ENCODE results near the gene CFAP20DC.

The CFAP20DC gene

GRCh38 chr3:58840949-58841348 is 208.9 kb downstream of the CFAP20DC start (continued):
- no peak for TF ChIP-seq ZNF580 (tag by site-specific recombination; IDR thresholded peaks at IDR 0.05)
- no peak for TF ChIP-seq ZNF600 (tag by site-specific recombination; IDR thresholded peaks at IDR 0.05)
- no peak for TF ChIP-seq ZNF211 (tag by site-specific recombination; IDR thresholded peaks at IDR 0.05; ENCODE audit: low read depth)
- no peak for TF ChIP-seq ZNF830 (tag by site-specific recombination; IDR thresholded peaks at IDR 0.05; ENCODE audit: low read depth)
- no peak for TF ChIP-seq PRDM2 (tag by site-specific recombination; IDR thresholded peaks at IDR 0.05; ENCODE audit: borderline replicate concordance)
- no peak for TF ChIP-seq ZNF423 (tag by site-specific recombination; IDR thresholded peaks at IDR 0.05)
- TF ChIP-seq KLF10 (tag by site-specific recombination; IDR thresholded peaks at IDR 0.05) = no peak
- no peak for TF ChIP-seq ZNF473 (tag by site-specific recombination; IDR thresholded peaks at IDR 0.05)
- no peak for TF ChIP-seq AEBP2 (tag by site-specific recombination; IDR thresholded peaks at IDR 0.05; ENCODE audit: borderline replicate concordance)
- TF ChIP-seq HOXC10 (CRISPR knock-in tag; IDR thresholded peaks at IDR 0.05) = no peak
- TF ChIP-seq ZNF624 (tag by site-specific recombination; IDR thresholded peaks at IDR 0.05) = no peak

GRCh38 chr3:58839964-58840363 is 209.9 kb downstream of the CFAP20DC start:
- no peaks in the 10 kb centered on the region for H3K9me3 ChIP-seq (ENCODE audit: control insufficient read depth, insufficient read depth, low read depth, low read length)
- ChIA-PET CTCF (interaction anchor here (5.2 kb wide), 1 partner anchor 16 kb away, joined by 29 read pairs; no protein-coding TSS in a partner anchor), POLR2A (no interaction called here)
- no peak for TF ChIP-seq SP3 (tag by site-specific recombination; IDR thresholded peaks at IDR 0.05)
- no peak for TF ChIP-seq ZNF184 (tag by site-specific recombination; IDR thresholded peaks at IDR 0.05)
- TF ChIP-seq ZBTB21 (tag by site-specific recombination; IDR thresholded peaks at IDR 0.05) = no peak
- no peak for TF ChIP-seq ZNF350 (tag by site-specific recombination; IDR thresholded peaks at IDR 0.05)
- no peak for TF ChIP-seq YY1 (tag by site-specific recombination; IDR thresholded peaks at IDR 0.05)
- TF ChIP-seq ZNF248 (tag by site-specific recombination; IDR thresholded peaks at IDR 0.05) = no peak
- no peak for TF ChIP-seq ZNF391 (tag by site-specific recombination; IDR thresholded peaks at IDR 0.05; ENCODE audit: borderline replicate concordance, low read depth)
- no peak for TF ChIP-seq BCL6B (tag by site-specific recombination; IDR thresholded peaks at IDR 0.05)
- no peak for TF ChIP-seq REST (tag by site-specific recombination; IDR thresholded peaks at IDR 0.05)
- TF ChIP-seq SP2 (tag by site-specific recombination; IDR thresholded peaks at IDR 0.05) = no peak
- TF ChIP-seq ZNF114 (tag by site-specific recombination; IDR thresholded peaks at IDR 0.05) = no peak
- TF ChIP-seq PBX3 (CRISPR knock-in tag; IDR thresholded peaks at IDR 0.05) = no peak
- TF ChIP-seq ZBTB7A (tag by site-specific recombination; IDR thresholded peaks at IDR 0.05; ENCODE audit: low read depth) = no peak
- no peak for TF ChIP-seq ZNF302 (tag by site-specific recombination; IDR thresholded peaks at IDR 0.05; ENCODE audit: low read depth)

More at GRCh38 chr3:58839964-58840363, 209.9 kb downstream of the CFAP20DC start:
- no peak overlapping the region for H3K27ac ChIP-seq (ENCODE audit: extremely low read depth, low read depth, low read length)
- H3K4me3 ChIP-seq (ENCODE audit: low read depth, low read length) = no peak overlapping the region
- H3K36me3 ChIP-seq (ENCODE audit: control insufficient read depth in 2 of 2, insufficient read depth in 1 of 2, low read length in 2 of 2) = no peaks in the 10 kb centered on the region
- no peaks in the 10 kb centered on the region for H3K4me1 ChIP-seq (ENCODE audit: control insufficient read depth, insufficient read depth, low read length)

Data from HEK293 (cell line).